ENCODE data around the gene DCC.

GRCh38 chr18:52569492-52569891 is 229.5 kb downstream of the DCC start:
- TF ChIP-seq, protein P1, sequence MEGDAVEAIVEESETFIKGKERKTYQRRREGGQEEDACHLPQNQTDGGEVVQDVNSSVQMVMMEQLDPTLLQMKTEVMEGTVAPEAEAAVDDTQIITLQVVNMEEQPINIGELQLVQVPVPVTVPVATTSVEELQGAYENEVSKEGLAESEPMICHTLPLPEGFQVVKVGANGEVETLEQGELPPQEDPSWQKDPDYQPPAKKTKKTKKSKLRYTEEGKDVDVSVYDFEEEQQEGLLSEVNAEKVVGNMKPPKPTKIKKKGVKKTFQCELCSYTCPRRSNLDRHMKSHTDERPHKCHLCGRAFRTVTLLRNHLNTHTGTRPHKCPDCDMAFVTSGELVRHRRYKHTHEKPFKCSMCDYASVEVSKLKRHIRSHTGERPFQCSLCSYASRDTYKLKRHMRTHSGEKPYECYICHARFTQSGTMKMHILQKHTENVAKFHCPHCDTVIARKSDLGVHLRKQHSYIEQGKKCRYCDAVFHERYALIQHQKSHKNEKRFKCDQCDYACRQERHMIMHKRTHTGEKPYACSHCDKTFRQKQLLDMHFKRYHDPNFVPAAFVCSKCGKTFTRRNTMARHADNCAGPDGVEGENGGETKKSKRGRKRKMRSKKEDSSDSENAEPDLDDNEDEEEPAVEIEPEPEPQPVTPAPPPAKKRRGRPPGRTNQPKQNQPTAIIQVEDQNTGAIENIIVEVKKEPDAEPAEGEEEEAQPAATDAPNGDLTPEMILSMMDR (IDR thresholded peaks at IDR 0.05 in 8 of 11, conservative IDR thresholded peaks at IDR 0.05 in 3 of 11) = no peak
- TF ChIP-seq POLR2A (IDR thresholded peaks at IDR 0.05) = no peak

All from spleen (tissue), 7 donors.